Astrocyte (in vitro differentiated cells and primary cell): ENCODE data around the gene PGAM5. TPM values are rescaled to one million over a fixed set of nuclear protein-coding genes. Genes with fewer than 3 reads are reported as not detected.

Source experiments
- DNase-seq: peaks from one replicate; pipeline ENCODE4 v3.0.0-alpha.2; 2010; ENCODE audit warnings: low read depth
- FAIRE-seq: peaks from 2 replicates; lab custom pipeline; 2011; peaks lifted over from hg19 to GRCh38; lab: Jason Lieb, UNC
- H2AFZ ChIP-seq: 2 replicates; pipeline ENCODE4 v1.6.0; 2012; ENCODE audit warnings: low read depth, low read length, inconsistent platforms
- H3K27ac ChIP-seq: 2 replicates; pipeline ENCODE4 v1.5.1; 2011; ENCODE audit warnings: low read depth, low read length, inconsistent platforms
- H3K27me3 ChIP-seq: 2 replicates; pipeline ENCODE4 v1.6.0; 2011; ENCODE audit warnings: low read length, inconsistent platforms; ENCODE audit not compliant: insufficient read depth
- H3K36me3 ChIP-seq: 2 replicates; pipeline ENCODE4 v1.5.1; 2011; ENCODE audit warnings: low read length, inconsistent platforms; ENCODE audit not compliant: insufficient read depth
- H3K4me1 ChIP-seq: 2 replicates; pipeline ENCODE4 v1.5.1; 2011; ENCODE audit warnings: low read length, inconsistent platforms; ENCODE audit not compliant: insufficient read depth
- H3K4me2 ChIP-seq: 2 replicates; pipeline ENCODE4 v1.6.0; 2012; ENCODE audit warnings: low read length, inconsistent platforms
- H3K4me3 ChIP-seq: 2 replicates; pipeline ENCODE4 v1.5.1; 2011; ENCODE audit warnings: low read depth, mild to moderate bottlenecking, low read length, inconsistent platforms; ENCODE audit not compliant: insufficient read depth
- H3K79me2 ChIP-seq: 2 replicates; pipeline ENCODE4 v1.6.0; 2012; ENCODE audit warnings: mild to moderate bottlenecking, low read length, inconsistent platforms; ENCODE audit not compliant: insufficient read depth
- H3K9ac ChIP-seq: 2 replicates; pipeline ENCODE4 v1.6.0; 2012; ENCODE audit warnings: mild to moderate bottlenecking, low read length, inconsistent platforms
- H3K9me3 ChIP-seq: 2 replicates; pipeline ENCODE4 v1.5.1; 2012; ENCODE audit warnings: low read depth, mild to moderate bottlenecking, low read length, inconsistent platforms; ENCODE audit not compliant: insufficient read depth
- H4K20me1 ChIP-seq: 2 replicates; pipeline ENCODE4 v1.6.0; 2012; ENCODE audit warnings: low read length, inconsistent platforms; ENCODE audit not compliant: insufficient read depth
- H3K27ac Mint-ChIP-seq: one replicate; pipeline ENCODE4 v1.8.0; 2021; ENCODE audit warnings: mild to moderate bottlenecking, mixed read lengths; ENCODE audit not compliant: unreplicated experiment
- H3K27me3 Mint-ChIP-seq: one replicate; pipeline ENCODE4 v1.8.0; 2021; ENCODE audit warnings: low read depth, mixed read lengths; ENCODE audit not compliant: unreplicated experiment
- H3K36me3 Mint-ChIP-seq: one replicate; pipeline ENCODE4 v1.8.0; 2021; ENCODE audit warnings: low read depth, mixed read lengths; ENCODE audit not compliant: unreplicated experiment
- H3K4me1 Mint-ChIP-seq: one replicate; pipeline ENCODE4 v1.8.0; 2021; ENCODE audit warnings: low read depth, mixed read lengths; ENCODE audit not compliant: unreplicated experiment
- H3K4me3 Mint-ChIP-seq: one replicate; pipeline ENCODE4 v1.8.0; 2021; ENCODE audit warnings: mild to moderate bottlenecking, moderate library complexity, mixed read lengths; ENCODE audit not compliant: unreplicated experiment
- H3K9me3 Mint-ChIP-seq: one replicate; pipeline ENCODE4 v1.8.0; 2021; ENCODE audit warnings: mild to moderate bottlenecking, mixed read lengths; ENCODE audit not compliant: unreplicated experiment
- EZH2 ChIP-seq: IDR thresholded peaks from 2 replicates; pipeline ENCODE4 v1.6.1; 2012; ENCODE audit warnings: mild to moderate bottlenecking, low read length, inconsistent platforms; ENCODE audit not compliant: insufficient read depth
- total RNA-seq: library from RNA; stranded (reverse); gene quantifications from 2 replicates; pipeline ENCODE4 v1.2.1, GENCODE V29; 2021
- TF ChIP-seq, protein P1 (sequence below): IDR thresholded peaks from 2 replicates; pipeline ENCODE4 v1.5.1; 2011; ENCODE audit warnings: low read depth, mild to moderate bottlenecking, inconsistent platforms, low read length, moderate library complexity; ENCODE audit not compliant: insufficient read depth

PGAM5 gene
- total RNA-seq, 1 donor from 2014 or later, result 43.4 TPM

DNA sequence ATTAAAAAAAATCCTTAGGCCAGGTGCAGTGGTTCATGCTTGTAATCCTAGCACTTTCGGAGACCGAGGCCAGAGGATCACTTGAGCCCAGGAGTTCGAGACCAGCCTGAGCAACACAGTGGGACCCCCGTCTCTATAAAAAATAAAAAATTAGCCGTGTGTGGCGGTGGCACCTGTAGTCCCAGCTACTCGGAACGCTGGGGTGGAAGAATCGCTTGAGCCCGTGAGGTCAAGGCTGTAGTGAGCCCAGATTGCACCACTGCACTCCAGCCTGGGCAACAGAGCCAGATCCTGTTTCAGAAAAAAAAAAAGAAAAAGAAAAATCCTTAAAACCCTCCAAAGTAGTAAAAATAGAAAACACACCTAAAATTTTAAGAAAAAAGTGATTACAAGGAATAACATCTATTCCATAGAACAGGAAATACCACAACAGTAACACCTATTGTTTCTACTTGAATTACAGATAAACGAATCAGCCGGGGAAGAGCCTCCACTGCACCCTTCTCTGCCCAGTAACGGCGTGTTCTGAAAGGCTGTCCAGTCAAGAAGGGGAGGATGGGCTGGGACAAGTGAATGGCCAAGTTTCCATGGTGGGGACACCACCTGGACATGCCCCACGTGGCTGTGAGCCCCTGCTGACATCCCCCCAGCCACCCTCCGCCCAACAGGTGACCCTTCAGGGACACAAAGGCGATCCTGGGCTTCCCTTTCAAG is 41.3 kb upstream of the PGAM5 start:
- Histone ChIP-seq H3K4me3 (no peak overlapping the region), H2AFZ (no peak overlapping the region), H3K9me3 (no peaks in the 10 kb centered on the region), H3K4me1 (no peaks in the 10 kb centered on the region), H3K27ac (no peak overlapping the region), H3K4me2 (no peak overlapping the region), H3K36me3 (peaks cover 17% of the 10 kb centered on the region), H3K9ac (no peak overlapping the region), H3K27me3 (no peaks in the 10 kb centered on the region), H4K20me1 (no peaks in the 10 kb centered on the region), H3K79me2 (no peaks in the 10 kb centered on the region)
- Mint-ChIP-seq H3K4me1 (no peaks in the 10 kb centered on the region), H3K27me3 (peaks cover 2% of the 10 kb centered on the region), H3K9me3 (peaks cover 2% of the 10 kb centered on the region), H3K27ac (no peak overlapping the region), H3K36me3 (peaks cover 27% of the 10 kb centered on the region), H3K4me3 (no peak overlapping the region)
- DNase-seq (no peak), FAIRE-seq (no peak)
- no peak for TF ChIP-seq EZH2
- TF ChIP-seq, protein P1, sequence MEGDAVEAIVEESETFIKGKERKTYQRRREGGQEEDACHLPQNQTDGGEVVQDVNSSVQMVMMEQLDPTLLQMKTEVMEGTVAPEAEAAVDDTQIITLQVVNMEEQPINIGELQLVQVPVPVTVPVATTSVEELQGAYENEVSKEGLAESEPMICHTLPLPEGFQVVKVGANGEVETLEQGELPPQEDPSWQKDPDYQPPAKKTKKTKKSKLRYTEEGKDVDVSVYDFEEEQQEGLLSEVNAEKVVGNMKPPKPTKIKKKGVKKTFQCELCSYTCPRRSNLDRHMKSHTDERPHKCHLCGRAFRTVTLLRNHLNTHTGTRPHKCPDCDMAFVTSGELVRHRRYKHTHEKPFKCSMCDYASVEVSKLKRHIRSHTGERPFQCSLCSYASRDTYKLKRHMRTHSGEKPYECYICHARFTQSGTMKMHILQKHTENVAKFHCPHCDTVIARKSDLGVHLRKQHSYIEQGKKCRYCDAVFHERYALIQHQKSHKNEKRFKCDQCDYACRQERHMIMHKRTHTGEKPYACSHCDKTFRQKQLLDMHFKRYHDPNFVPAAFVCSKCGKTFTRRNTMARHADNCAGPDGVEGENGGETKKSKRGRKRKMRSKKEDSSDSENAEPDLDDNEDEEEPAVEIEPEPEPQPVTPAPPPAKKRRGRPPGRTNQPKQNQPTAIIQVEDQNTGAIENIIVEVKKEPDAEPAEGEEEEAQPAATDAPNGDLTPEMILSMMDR, result no peak

DNA sequence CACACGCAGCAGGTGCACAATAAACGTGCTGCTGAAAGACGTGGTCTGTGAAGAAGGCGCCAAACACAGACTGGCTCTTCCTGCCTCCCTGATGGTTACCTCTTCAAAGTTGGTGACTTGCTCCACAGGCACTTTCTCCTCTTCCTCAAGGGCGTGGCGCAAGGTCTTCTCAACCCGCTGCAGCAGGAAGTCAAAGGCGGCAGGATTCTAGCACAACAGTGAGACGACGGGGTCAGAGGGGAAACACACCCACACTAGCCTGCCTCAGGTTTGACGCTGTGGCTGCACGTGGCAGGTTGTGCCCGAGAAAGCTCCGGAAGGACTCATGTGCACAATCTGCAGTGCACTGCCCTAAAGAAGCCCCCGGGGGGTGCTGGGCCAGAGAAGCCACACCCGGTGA is 38.5 kb upstream of the PGAM5 start:
- Histone ChIP-seq H4K20me1 (no peaks in the 10 kb centered on the region), H3K4me2 (no peak overlapping the region), H3K9me3 (no peaks in the 10 kb centered on the region), H3K4me3 (no peak overlapping the region), H3K79me2 (no peaks in the 10 kb centered on the region), H3K36me3 (peaks cover 23% of the 10 kb centered on the region), H3K9ac (no peak overlapping the region), H3K27me3 (no peaks in the 10 kb centered on the region), H3K27ac (no peak overlapping the region), H3K4me1 (no peaks in the 10 kb centered on the region), H2AFZ (no peak overlapping the region)
- Mint-ChIP-seq H3K27me3 (peaks cover 8% of the 10 kb centered on the region), H3K4me3 (no peak overlapping the region), H3K4me1 (no peaks in the 10 kb centered on the region), H3K9me3 (peaks cover 5% of the 10 kb centered on the region), H3K27ac (no peak overlapping the region), H3K36me3 (peaks cover 33% of the 10 kb centered on the region)
- DNase-seq (no peak), FAIRE-seq (no peak)
- TF ChIP-seq, protein P1, result no peak
- TF ChIP-seq EZH2, result no peak

DNA sequence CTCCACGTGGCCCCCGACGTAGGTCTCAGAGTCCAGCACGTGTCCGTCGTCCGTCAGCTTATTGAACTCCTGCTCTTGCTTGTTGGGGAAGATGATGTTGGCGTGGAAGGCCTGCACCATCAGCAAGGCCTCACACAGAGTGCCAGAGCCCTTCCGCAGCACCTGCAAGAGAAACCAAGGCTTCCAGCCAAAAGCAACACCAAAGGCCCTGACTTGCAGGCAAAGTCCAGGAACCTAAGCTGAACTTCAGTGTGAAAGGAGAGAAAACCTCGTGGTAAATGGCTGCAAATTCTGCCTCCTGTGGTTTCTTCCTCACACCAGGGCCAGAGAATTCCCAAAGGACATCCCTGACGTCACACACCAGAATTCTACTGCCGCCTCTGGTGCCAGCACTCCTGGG is 38.0 kb upstream of the PGAM5 start:
- TF ChIP-seq, protein P1, result no peak
- no peak for TF ChIP-seq EZH2
- no peaks in the 10 kb centered on the region for H3K4me1 Mint-ChIP-seq
- no peak overlapping the region for H2AFZ ChIP-seq

More for the DNA sequence above, 38.0 kb upstream of the PGAM5 start:
- FAIRE-seq (no peak), DNase-seq (no peak)
- H3K4me1 ChIP-seq, result no peaks in the 10 kb centered on the region
- no peaks in the 10 kb centered on the region for H3K9me3 ChIP-seq
- Mint-ChIP-seq H3K27ac (no peak overlapping the region), H3K9me3 (peaks cover 3% of the 10 kb centered on the region), H3K4me3 (no peak overlapping the region), H3K27me3 (peaks cover 8% of the 10 kb centered on the region), H3K36me3 (peaks cover 32% of the 10 kb centered on the region)
- no peak overlapping the region for H3K9ac ChIP-seq
- no peak overlapping the region for H3K4me3 ChIP-seq
- no peaks in the 10 kb centered on the region for H4K20me1 ChIP-seq
- H3K27me3 ChIP-seq, result no peaks in the 10 kb centered on the region
- no peak overlapping the region for H3K27ac ChIP-seq
- peaks cover 25% of the 10 kb centered on the region for H3K36me3 ChIP-seq
- H3K4me2 ChIP-seq, result no peak overlapping the region
- H3K79me2 ChIP-seq, result no peaks in the 10 kb centered on the region
